ENCODE measurements around the gene FUT7.

FUT7 gene

GRCh38 chr9:137020771-137021567, 10.9 kb downstream of the FUT7 start:
- Histone ChIP-seq H3K4me1 (ENCODE audit: control insufficient read depth, insufficient read depth, low read length) (peaks cover 3% of the 10 kb centered on the region; the same call in 1 of the 2 replicates), H3K4me3 (ENCODE audit: low read depth, low read length) (no peak overlapping the region), H3K9me3 (ENCODE audit: control insufficient read depth, insufficient read depth, low read depth, low read length) (no peaks in the 10 kb centered on the region), H3K9ac (ENCODE audit: low read length) (no peak overlapping the region), H3K36me3 (ENCODE audit: control insufficient read depth, insufficient read depth, low read length) (0 out of 2 replicates have a peak, but pooled peaks cover 4% of the 10 kb centered on the region), H3K27me3 (ENCODE audit: control insufficient read depth, insufficient read depth, low read length) (no peaks in the 10 kb centered on the region), H3K27ac (ENCODE audit: low read depth, low read length) (no peak overlapping the region)

GRCh38 chr9:137019891-137020683, 11.8 kb downstream of the FUT7 start:
- H3K27me3 ChIP-seq (ENCODE audit: control insufficient read depth, insufficient read depth, low read length): no peaks in the 10 kb centered on the region
- H3K4me3 ChIP-seq (ENCODE audit: low read depth, low read length): no peak overlapping the region
- 0 out of 2 replicates have a peak, but pooled peaks cover 4% of the 10 kb centered on the region for H3K36me3 ChIP-seq (ENCODE audit: control insufficient read depth, insufficient read depth, low read length)
- H3K4me1 ChIP-seq (ENCODE audit: control insufficient read depth, insufficient read depth, low read length): peaks cover 3% of the 10 kb centered on the region; the same call in 1 of the 2 replicates
- no peak overlapping the region for H3K9ac ChIP-seq (ENCODE audit: low read length)
- H3K9me3 ChIP-seq (ENCODE audit: control insufficient read depth, insufficient read depth, low read depth, low read length): no peaks in the 10 kb centered on the region
- no peak overlapping the region for H3K27ac ChIP-seq (ENCODE audit: low read depth, low read length)

- H3K9ac ChIP-seq (ENCODE audit: low read length): no peak overlapping the region
- H3K27ac ChIP-seq (ENCODE audit: low read depth, low read length): no peak overlapping the region
- H3K9me3 ChIP-seq (ENCODE audit: control insufficient read depth, insufficient read depth, low read depth, low read length): no peaks in the 10 kb centered on the region
- H3K27me3 ChIP-seq (ENCODE audit: control insufficient read depth, insufficient read depth, low read length): no peaks in the 10 kb centered on the region
- H3K4me3 ChIP-seq (ENCODE audit: low read depth, low read length): no peak overlapping the region
- H3K4me1 ChIP-seq (ENCODE audit: control insufficient read depth, insufficient read depth, low read length): peaks cover 3% of the 10 kb centered on the region; the same call in 1 of the 2 replicates
- 0 out of 2 replicates have a peak, but pooled peaks cover 4% of the 10 kb centered on the region for H3K36me3 ChIP-seq (ENCODE audit: control insufficient read depth, insufficient read depth, low read length)
Measured at GRCh38 chr9:137018761-137019559, 12.9 kb downstream of the FUT7 start.

GRCh38 chr9:137017791-137018497, 13.9 kb downstream of the FUT7 start:
- no peak overlapping the region for H3K9ac ChIP-seq (ENCODE audit: low read length)
- H3K27ac ChIP-seq (ENCODE audit: low read depth, low read length): no peak overlapping the region
- no peaks in the 10 kb centered on the region for H3K27me3 ChIP-seq (ENCODE audit: control insufficient read depth, insufficient read depth, low read length)
- H3K9me3 ChIP-seq (ENCODE audit: control insufficient read depth, insufficient read depth, low read depth, low read length): no peaks in the 10 kb centered on the region
- no peak overlapping the region for H3K4me3 ChIP-seq (ENCODE audit: low read depth, low read length)
- peaks cover 3% of the 10 kb centered on the region; the same call in 1 of the 2 replicates for H3K4me1 ChIP-seq (ENCODE audit: control insufficient read depth, insufficient read depth, low read length)
- 0 out of 2 replicates have a peak, but pooled peaks cover 4% of the 10 kb centered on the region for H3K36me3 ChIP-seq (ENCODE audit: control insufficient read depth, insufficient read depth, low read length)

GRCh38 chr9:137017071-137017470, 14.8 kb downstream of the FUT7 start:
- Histone ChIP-seq H3K27me3 (ENCODE audit: control insufficient read depth, insufficient read depth, low read length) (no peaks in the 10 kb centered on the region; the same call in 1 of the 2 replicates), H3K4me1 (ENCODE audit: control insufficient read depth, insufficient read depth, low read length) (no peaks in the 10 kb centered on the region), H3K27ac (ENCODE audit: low read depth, low read length) (no peak overlapping the region), H3K9ac (ENCODE audit: low read length) (no peak overlapping the region), H3K36me3 (ENCODE audit: control insufficient read depth, insufficient read depth, low read length) (0 out of 2 replicates have a peak, but pooled peaks cover 4% of the 10 kb centered on the region), H3K4me3 (ENCODE audit: low read depth, low read length) (no peak overlapping the region), H3K9me3 (ENCODE audit: control insufficient read depth, insufficient read depth, low read depth, low read length) (no peaks in the 10 kb centered on the region)

GRCh38 chr9:137016436-137016835, 15.5 kb downstream of the FUT7 start:
- H3K4me3 ChIP-seq (ENCODE audit: low read depth, low read length): no peak overlapping the region
- H3K36me3 ChIP-seq (ENCODE audit: control insufficient read depth, insufficient read depth, low read length): peaks cover 6% of the 10 kb centered on the region; the same call in 1 of the 2 replicates
- H3K27me3 ChIP-seq (ENCODE audit: control insufficient read depth, insufficient read depth, low read length): no peaks in the 10 kb centered on the region; the same call in 1 of the 2 replicates
- no peak overlapping the region for H3K9ac ChIP-seq (ENCODE audit: low read length)
- no peaks in the 10 kb centered on the region for H3K4me1 ChIP-seq (ENCODE audit: control insufficient read depth, insufficient read depth, low read length)
- no peak overlapping the region for H3K27ac ChIP-seq (ENCODE audit: low read depth, low read length)
- no peaks in the 10 kb centered on the region for H3K9me3 ChIP-seq (ENCODE audit: control insufficient read depth, insufficient read depth, low read depth, low read length)

GRCh38 chr9:137015976-137016375, 15.9 kb downstream of the FUT7 start:
- Histone ChIP-seq H3K36me3 (ENCODE audit: control insufficient read depth, insufficient read depth, low read length) (peaks cover 6% of the 10 kb centered on the region; the same call in 1 of the 2 replicates), H3K27me3 (ENCODE audit: control insufficient read depth, insufficient read depth, low read length) (no peaks in the 10 kb centered on the region; the same call in 1 of the 2 replicates), H3K4me1 (ENCODE audit: control insufficient read depth, insufficient read depth, low read length) (no peaks in the 10 kb centered on the region), H3K27ac (ENCODE audit: low read depth, low read length) (no peak overlapping the region), H3K9me3 (ENCODE audit: control insufficient read depth, insufficient read depth, low read depth, low read length) (no peaks in the 10 kb centered on the region), H3K4me3 (ENCODE audit: low read depth, low read length) (no peak overlapping the region), H3K9ac (ENCODE audit: low read length) (no peak overlapping the region)

GRCh38 chr9:137015540-137015930, 16.4 kb downstream of the FUT7 start:
- Histone ChIP-seq H3K9me3 (ENCODE audit: control insufficient read depth, insufficient read depth, low read depth, low read length) (no peaks in the 10 kb centered on the region), H3K4me1 (ENCODE audit: control insufficient read depth, insufficient read depth, low read length) (no peaks in the 10 kb centered on the region), H3K27me3 (ENCODE audit: control insufficient read depth, insufficient read depth, low read length) (no peaks in the 10 kb centered on the region; the same call in 1 of the 2 replicates), H3K4me3 (ENCODE audit: low read depth, low read length) (no peak overlapping the region), H3K36me3 (ENCODE audit: control insufficient read depth, insufficient read depth, low read length) (peaks cover 6% of the 10 kb centered on the region; the same call in 1 of the 2 replicates), H3K27ac (ENCODE audit: low read depth, low read length) (no peak overlapping the region), H3K9ac (ENCODE audit: low read length) (no peak overlapping the region)

- Histone ChIP-seq H3K36me3 (ENCODE audit: control insufficient read depth, insufficient read depth, low read length) (peaks cover 6% of the 10 kb centered on the region; the same call in 1 of the 2 replicates), H3K27ac (ENCODE audit: low read depth, low read length) (no peak overlapping the region), H3K4me1 (ENCODE audit: control insufficient read depth, insufficient read depth, low read length) (no peaks in the 10 kb centered on the region), H3K27me3 (ENCODE audit: control insufficient read depth, insufficient read depth, low read length) (no peaks in the 10 kb centered on the region; the same call in 1 of the 2 replicates), H3K9me3 (ENCODE audit: control insufficient read depth, insufficient read depth, low read depth, low read length) (no peaks in the 10 kb centered on the region), H3K4me3 (ENCODE audit: low read depth, low read length) (no peak overlapping the region), H3K9ac (ENCODE audit: low read length) (no peak overlapping the region)
Measured at GRCh38 chr9:137014776-137015539, 16.9 kb downstream of the FUT7 start.

All from HUES6 (cell line).